Mucosa of descending colon (tissue), 3 donors: Measurements from ENCODE around the gene YLPM1. TPM values are rescaled to one million over a fixed set of nuclear protein-coding genes. Genes with fewer than 3 reads are reported as not detected.
A peak's percentile ranks its signal among the peaks of the same experiment; 100 is the strongest.

Source experiments
- ATAC-seq: fragments of 200-7000 bp; cut with Tn5 transposase; one replicate; pipeline ENCODE4 v1.9.1; 2020; ENCODE audit warnings: mild to moderate bottlenecking, moderate library complexity
- DNase-seq, 3 donors: peaks; one replicate each; pipeline ENCODE4 v3.0.0-alpha.2; 2020
- H3K36me3 ChIP-seq: fragments of 200-600 bp; one replicate; pipeline ENCODE4 v1.8.0; 2021; ENCODE audit warnings: low read depth, mild to moderate bottlenecking
- H3K4me1 ChIP-seq: fragments of 200-600 bp; one replicate; pipeline ENCODE4 v1.8.0; 2021; ENCODE audit warnings: low read depth, mild to moderate bottlenecking
- H3K4me3 ChIP-seq: fragments of 200-600 bp; one replicate; pipeline ENCODE4 v1.8.0; 2021; ENCODE audit warnings: mild to moderate bottlenecking
- H3K9me3 ChIP-seq: fragments of 200-600 bp; one replicate; pipeline ENCODE4 v1.8.0; 2021; ENCODE audit warnings: mild to moderate bottlenecking
- intact Hi-C, 2 donors: fragments of 100-400 bp; cut with DNase I in 1 of 2; cut with micrococcal nuclease in 1 of 2; formaldehyde crosslinking; loops; one replicate each; pipeline versions ENCODE4 v1.11.0 to v1.11.1; 2022; cut with DNase I, micrococcal nuclease
- total RNA-seq, 3 donors: library from RNA; stranded (reverse); fragmentation: NEBNext Ultra II Directional in 2 of 3; extraction: Animal tissue kit (Norgen Biotek cat#: 25700) in 2 of 3; gene quantifications; one replicate each; pipeline versions ENCODE4 v1.2.1 to v1.2.4, GENCODE V29; 2021 to 2023
- TF ChIP-seq, protein P1 (sequence below): fragments of 200-600 bp; IDR thresholded peaks from one replicate; pipeline ENCODE4 v1.8.0; 2022; ENCODE audit warnings: antibody characterized with exemption, mild to moderate bottlenecking
- donor health status: DM: no; HTN: no; CAD: no; lungs with moderate emphysema.
- donor health status: DM: no; HTN: no; CAD: no.
- donor health status: DM: no; HTN: yes; CAD: no.

Gene YLPM1
- total RNA-seq, 3 donors from 2014 or later, result 42.1 to 59.7 (median 48.9) TPM

- DNase-seq, result no peak
- intact Hi-C loops, result loop anchor here in 1 of 2 donors (10.0 kb wide), 1 partner anchor 178 kb away; the partner anchor contains the start of gene LTBP2
Observed at GRCh38 chr14:74792249-74793039, 29.3 kb downstream of the YLPM1 start.

GRCh38 chr14:74793506-74794155 lies 30.5 kb downstream of the YLPM1 start:
- no peak for ATAC-seq

More at GRCh38 chr14:74792249-74793039, 29.3 kb downstream of the YLPM1 start:
- ATAC-seq, result no peak
- no peak overlapping the region for H3K4me3 ChIP-seq
- H3K4me1 ChIP-seq, result no peaks in the 10 kb centered on the region
- H3K9me3 ChIP-seq, result no peaks in the 10 kb centered on the region
- TF ChIP-seq, protein P1, sequence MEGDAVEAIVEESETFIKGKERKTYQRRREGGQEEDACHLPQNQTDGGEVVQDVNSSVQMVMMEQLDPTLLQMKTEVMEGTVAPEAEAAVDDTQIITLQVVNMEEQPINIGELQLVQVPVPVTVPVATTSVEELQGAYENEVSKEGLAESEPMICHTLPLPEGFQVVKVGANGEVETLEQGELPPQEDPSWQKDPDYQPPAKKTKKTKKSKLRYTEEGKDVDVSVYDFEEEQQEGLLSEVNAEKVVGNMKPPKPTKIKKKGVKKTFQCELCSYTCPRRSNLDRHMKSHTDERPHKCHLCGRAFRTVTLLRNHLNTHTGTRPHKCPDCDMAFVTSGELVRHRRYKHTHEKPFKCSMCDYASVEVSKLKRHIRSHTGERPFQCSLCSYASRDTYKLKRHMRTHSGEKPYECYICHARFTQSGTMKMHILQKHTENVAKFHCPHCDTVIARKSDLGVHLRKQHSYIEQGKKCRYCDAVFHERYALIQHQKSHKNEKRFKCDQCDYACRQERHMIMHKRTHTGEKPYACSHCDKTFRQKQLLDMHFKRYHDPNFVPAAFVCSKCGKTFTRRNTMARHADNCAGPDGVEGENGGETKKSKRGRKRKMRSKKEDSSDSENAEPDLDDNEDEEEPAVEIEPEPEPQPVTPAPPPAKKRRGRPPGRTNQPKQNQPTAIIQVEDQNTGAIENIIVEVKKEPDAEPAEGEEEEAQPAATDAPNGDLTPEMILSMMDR, result no peak
- H3K36me3 ChIP-seq, result no peaks in the 10 kb centered on the region

GRCh38 chr14:74794947-74795346 lies 31.8 kb downstream of the YLPM1 start:
- peaks cover 2% of the 10 kb centered on the region for H3K36me3 ChIP-seq
- H3K4me3 ChIP-seq, result no peak overlapping the region
- no peak for ATAC-seq
- H3K4me1 ChIP-seq, result no peaks in the 10 kb centered on the region
- intact Hi-C loops, result loop anchor here in 1 of 2 donors (10.0 kb wide), 1 partner anchor 180 kb away; the partner anchor contains the start of gene LTBP2
- no peak for DNase-seq
- TF ChIP-seq, protein P1, result no peak
- H3K9me3 ChIP-seq, result no peaks in the 10 kb centered on the region

More at GRCh38 chr14:74793506-74794155, 30.5 kb downstream of the YLPM1 start:
- intact Hi-C loops, result loop anchor here in 1 of 2 donors (10.0 kb wide), 1 partner anchor 179 kb away; the partner anchor contains the start of gene LTBP2
- H3K36me3 ChIP-seq, result no peaks in the 10 kb centered on the region
- no peaks in the 10 kb centered on the region for H3K9me3 ChIP-seq
- no peak overlapping the region for H3K4me3 ChIP-seq
- peak in 1 of 3 donors; percentile 9 for DNase-seq
- H3K4me1 ChIP-seq, result no peaks in the 10 kb centered on the region
- TF ChIP-seq, protein P1, result no peak

DNA sequence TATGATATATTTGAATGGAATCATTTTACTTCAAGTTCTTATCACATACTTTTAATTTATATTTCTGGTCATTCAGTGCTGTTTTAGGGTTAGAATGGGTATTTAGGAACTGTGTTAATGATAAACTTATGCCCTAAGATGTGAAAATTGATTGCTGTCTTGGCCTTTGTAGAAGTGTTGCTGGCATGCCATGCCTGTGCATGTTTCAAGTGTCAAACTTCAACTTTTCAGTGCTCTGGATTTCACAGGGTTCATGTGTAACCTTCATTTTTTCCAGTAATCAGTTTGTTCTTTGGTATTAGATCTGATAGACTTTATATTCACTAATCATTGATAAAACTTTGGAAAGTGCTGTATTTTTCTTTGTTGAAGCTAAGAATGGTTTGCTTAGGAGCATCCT lies 36.6 kb downstream of the YLPM1 start:
- intact Hi-C loops, result loop anchor here in 1 of 2 donors (10.0 kb wide), 1 partner anchor 185 kb away; the partner anchor contains the start of gene LTBP2
- DNase-seq (no peak), ATAC-seq (no peak)
- Histone ChIP-seq H3K9me3 (no peaks in the 10 kb centered on the region), H3K4me3 (no peak overlapping the region), H3K4me1 (no peaks in the 10 kb centered on the region), H3K36me3 (peaks cover 2% of the 10 kb centered on the region)
- TF ChIP-seq, protein P1, result no peak

DNA sequence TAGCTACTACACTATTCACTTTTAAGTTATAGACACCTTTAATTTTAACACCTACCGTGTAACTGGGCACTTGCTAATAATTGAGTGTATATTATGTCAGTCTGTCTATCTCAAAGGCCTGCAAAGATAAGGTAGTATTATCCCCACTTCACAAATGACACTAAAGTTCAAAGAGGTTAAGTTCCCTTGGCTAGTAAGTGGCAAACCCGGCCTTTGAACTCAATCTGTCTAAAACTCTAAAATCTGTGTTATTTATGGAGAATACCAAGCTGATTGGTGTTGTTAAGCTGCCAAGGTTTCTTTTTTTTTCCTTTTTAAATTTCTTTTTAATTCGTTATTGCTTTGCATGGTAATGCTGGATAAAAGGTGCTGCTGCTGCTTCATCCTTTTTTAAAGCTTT lies 37.7 kb downstream of the YLPM1 start:
- H3K36me3 ChIP-seq, result peaks cover 2% of the 10 kb centered on the region
- intact Hi-C loops, result no loop called here
- DNase-seq, result no peak

More for the DNA sequence above, 37.7 kb downstream of the YLPM1 start:
- Histone ChIP-seq H3K4me1 (no peaks in the 10 kb centered on the region), H3K9me3 (no peaks in the 10 kb centered on the region), H3K4me3 (no peak overlapping the region)
- TF ChIP-seq, protein P1, result no peak
- no peak for ATAC-seq
